Mesenchymal stem cell (in vitro differentiated cells and primary cell): ENCODE data around the gene UNKL.

Experiments
- DNase-seq: peaks from one replicate; pipeline ENCODE4 v3.0.0-alpha.2; 2013
- H2AFZ ChIP-seq: one replicate; pipeline ENCODE4 v1.6.1; 2013; ENCODE audit warnings: low read depth, mild to moderate bottlenecking, control low read depth, inconsistent platforms, low read length, moderate library complexity
- H2AK5ac ChIP-seq: 2 replicates; pipeline ENCODE4 v1.6.1; 2013; ENCODE audit warnings: low read length, moderate library complexity, mild to moderate bottlenecking, inconsistent platforms; ENCODE audit not compliant: severe bottlenecking
- H2BK120ac ChIP-seq: one replicate; pipeline ENCODE4 v1.6.1; 2013; ENCODE audit warnings: low read depth, mild to moderate bottlenecking, inconsistent platforms, low read length, moderate library complexity
- H2BK12ac ChIP-seq, 2 experiments: one replicate each; pipeline ENCODE4 v1.6.1; 2013; ENCODE audit warnings: inconsistent platforms in 2 of 2, low read length in 2 of 2, mild to moderate bottlenecking in 2 of 2, moderate library complexity in 2 of 2, control low read depth in 1 of 2
- H2BK15ac ChIP-seq: one replicate; pipeline ENCODE4 v1.6.1; 2013; ENCODE audit warnings: mild to moderate bottlenecking, low read depth, inconsistent platforms; ENCODE audit not compliant: poor library complexity, severe bottlenecking
- H2BK5ac ChIP-seq: 2 replicates; pipeline ENCODE4 v1.6.1; 2013; ENCODE audit warnings: low read depth, mild to moderate bottlenecking, low read length, control low read depth, inconsistent platforms; ENCODE audit not compliant: poor library complexity, severe bottlenecking
- H3K14ac ChIP-seq, 2 experiments: one replicate each; pipeline ENCODE4 v1.6.1; 2013; ENCODE audit warnings: inconsistent platforms in 2 of 2, low read length in 2 of 2, control low read depth in 1 of 2, mild to moderate bottlenecking in 1 of 2, moderate library complexity in 1 of 2
- H3K18ac ChIP-seq, 2 experiments: one replicate each; pipeline ENCODE4 v1.6.1; 2013; ENCODE audit warnings: inconsistent platforms in 2 of 2, low read length in 2 of 2, control low read depth in 1 of 2, low read depth in 1 of 2, mild to moderate bottlenecking in 1 of 2
- H3K23ac ChIP-seq, 2 experiments: one replicate each; pipeline ENCODE4 v1.6.1; 2013; ENCODE audit warnings: inconsistent platforms in 2 of 2, low read length in 2 of 2, mild to moderate bottlenecking in 2 of 2, moderate library complexity in 2 of 2, control low read depth in 1 of 2
- H3K27ac ChIP-seq: 2 replicates; pipeline ENCODE4 v1.5.1; 2013; ENCODE audit warnings: mild to moderate bottlenecking, moderate library complexity, low read length, control low read depth, inconsistent platforms; ENCODE audit not compliant: poor library complexity, severe bottlenecking
- H3K27me3 ChIP-seq, 2 experiments: 2 replicates each; pipeline versions ENCODE4 v1.6.1 to v1.7.0; 2013; ENCODE audit warnings: low read length in 2 of 2, mild to moderate bottlenecking in 2 of 2, moderate library complexity in 2 of 2, control low read depth in 1 of 2, inconsistent platforms in 1 of 2; ENCODE audit not compliant: control insufficient read depth in 1 of 2, insufficient read depth in 1 of 2
- H3K36me3 ChIP-seq, 2 experiments: 2 replicates each; pipeline versions ENCODE4 v1.6.1 to v1.7.0; 2013; ENCODE audit warnings: low read length in 2 of 2, control low read depth in 1 of 2, inconsistent platforms in 1 of 2, low read depth in 1 of 2, mild to moderate bottlenecking in 1 of 2; ENCODE audit not compliant: insufficient read depth in 2 of 2, control insufficient read depth in 1 of 2
- H3K4ac ChIP-seq, 2 experiments: one replicate each; pipeline ENCODE4 v1.6.1; 2013; ENCODE audit warnings: inconsistent platforms in 2 of 2, low read length in 2 of 2, mild to moderate bottlenecking in 2 of 2, moderate library complexity in 2 of 2, control low read depth in 1 of 2, low read depth in 1 of 2
- H3K4me1 ChIP-seq: 2 replicates; pipeline ENCODE4 v1.6.1; 2013; ENCODE audit warnings: low read depth, low read length, control low read depth; ENCODE audit not compliant: control insufficient read depth, insufficient read depth
- H3K4me2 ChIP-seq: 2 replicates; pipeline ENCODE4 v1.6.1; 2013; ENCODE audit warnings: low read length, mild to moderate bottlenecking, inconsistent platforms; ENCODE audit not compliant: poor library complexity, severe bottlenecking
- H3K4me3 ChIP-seq, 2 experiments: 2 replicates each; pipeline versions ENCODE4 v1.5.1 to v1.7.0; 2013; ENCODE audit warnings: low read length in 2 of 2, mild to moderate bottlenecking in 2 of 2, control low read depth in 1 of 2, low read depth in 1 of 2; ENCODE audit not compliant: insufficient read depth in 1 of 2
- H3K79me1 ChIP-seq: replicated peaks from 2 replicates; pipeline ENCODE4 v1.6.1; 2013; ENCODE audit warnings: mild to moderate bottlenecking, control low read depth, low read length, inconsistent platforms; ENCODE audit not compliant: poor library complexity, severe bottlenecking
- H3K9ac ChIP-seq: 2 replicates; pipeline ENCODE4 v1.7.0; 2013; ENCODE audit warnings: mild to moderate bottlenecking, low read length, moderate library complexity
- H3K9me3 ChIP-seq: 2 replicates; pipeline ENCODE4 v1.7.0; 2013; ENCODE audit warnings: mild to moderate bottlenecking, low read length; ENCODE audit not compliant: control insufficient read depth
- H4K8ac ChIP-seq: one replicate; pipeline ENCODE4 v1.6.1; 2013; ENCODE audit warnings: inconsistent platforms, mild to moderate bottlenecking, low read length, moderate library complexity
- H4K91ac ChIP-seq: one replicate; pipeline ENCODE4 v1.6.1; 2013; ENCODE audit warnings: mild to moderate bottlenecking, low read length, inconsistent platforms
- WGBS: methylation state at CpG from one replicate; pipeline ENCODE4 v1.1.7; 2013; ENCODE audit warnings: mixed read lengths; 5-methylcytosine and 5-hydroxymethylcytosine counted together

UNKL gene

GRCh38 chr16:1349351-1349750, 65.2 kb downstream of the UNKL start:
- Histone ChIP-seq H2BK12ac (no peak overlapping the region), H3K9me3 (no peaks in the 10 kb centered on the region), H3K4me1 (peaks cover 25% of the 10 kb centered on the region), H2BK120ac (no peak overlapping the region), H2AFZ (no peak overlapping the region), H3K9ac (no peak overlapping the region), H4K8ac (no peak overlapping the region), H3K27me3 (peaks cover 0 to 6% of the 10 kb centered on the region in 2 experiments), H2AK5ac (no peak overlapping the region), H2BK15ac (no peak overlapping the region), H3K14ac (no peak overlapping the region), H4K91ac (no peak overlapping the region), H3K79me1 (peaks cover 36% of the 10 kb centered on the region), H3K4me2 (no peak overlapping the region), H3K4ac (no peak overlapping the region), H2BK5ac (no peak overlapping the region), H3K4me3 (no peak overlapping the region), H3K23ac (no peak overlapping the region), H3K18ac (no peak overlapping the region), H3K36me3 (peaks cover 25 to 48% of the 10 kb centered on the region in 2 experiments), H3K27ac (no peak overlapping the region)
- DNase-seq = no peak
- 94% methylated on average over 16 of the region's 16 CpGs for WGBS

GRCh38 chr16:1348926-1349325, 65.6 kb downstream of the UNKL start:
- H4K8ac ChIP-seq = no peak overlapping the region

GRCh38 chr16:1348441-1348840, 66.1 kb downstream of the UNKL start:
- no peak overlapping the region for H4K91ac ChIP-seq
- WGBS = 99% methylated on average over 15 of the region's 15 CpGs

More at GRCh38 chr16:1348926-1349325, 65.6 kb downstream of the UNKL start:
- Histone ChIP-seq H3K18ac (no peak overlapping the region), H3K4ac (no peak overlapping the region), H4K91ac (no peak overlapping the region), H2BK120ac (no peak overlapping the region), H3K27ac (no peak overlapping the region), H3K4me1 (peaks cover 24% of the 10 kb centered on the region), H2BK5ac (no peak overlapping the region), H2AFZ (no peak overlapping the region), H3K14ac (no peak overlapping the region), H2BK15ac (no peak overlapping the region), H3K4me2 (no peak overlapping the region), H2BK12ac (no peak overlapping the region), H2AK5ac (no peak overlapping the region), H3K79me1 (peaks cover 34% of the 10 kb centered on the region), H3K23ac (no peak overlapping the region), H3K4me3 (no peak overlapping the region), H3K27me3 (peaks cover 0 to 10% of the 10 kb centered on the region in 2 experiments), H3K36me3 (peaks cover 25 to 45% of the 10 kb centered on the region in 2 experiments), H3K9me3 (no peaks in the 10 kb centered on the region), H3K9ac (no peak overlapping the region)
- 97% methylated on average over 14 of the region's 14 CpGs for WGBS
- DNase-seq = no peak

GRCh38 chr16:1347962-1348361, 66.5 kb downstream of the UNKL start:
- Histone ChIP-seq H3K4me1 (peaks cover 27% of the 10 kb centered on the region), H4K8ac (no peak overlapping the region), H3K9ac (no peak overlapping the region), H3K23ac (no peak overlapping the region), H3K79me1 (peaks cover 34% of the 10 kb centered on the region), H3K9me3 (no peaks in the 10 kb centered on the region), H3K4me3 (no peak overlapping the region), H3K4ac (no peak overlapping the region), H3K27me3 (peaks cover 0 to 20% of the 10 kb centered on the region in 2 experiments), H4K91ac (no peak overlapping the region), H3K4me2 (no peak overlapping the region), H2BK12ac (no peak overlapping the region), H2AK5ac (no peak overlapping the region), H2AFZ (no peak overlapping the region), H3K36me3 (peaks cover 25 to 43% of the 10 kb centered on the region in 2 experiments), H3K18ac (no peak overlapping the region), H2BK5ac (no peak overlapping the region), H2BK120ac (no peak overlapping the region), H3K27ac (no peak overlapping the region), H2BK15ac (no peak overlapping the region), H3K14ac (no peak overlapping the region)
- WGBS = 93% methylated on average over 28 of the region's 29 CpGs
- DNase-seq = no peak

More at GRCh38 chr16:1348441-1348840, 66.1 kb downstream of the UNKL start:
- H3K79me1 ChIP-seq = peaks cover 34% of the 10 kb centered on the region
- peaks cover 0 to 15% of the 10 kb centered on the region in 2 experiments for H3K27me3 ChIP-seq
- H3K4me1 ChIP-seq = peaks cover 25% of the 10 kb centered on the region
- H3K14ac ChIP-seq = no peak overlapping the region
- H3K4me2 ChIP-seq = no peak overlapping the region
- no peak overlapping the region for H3K23ac ChIP-seq
- H2BK12ac ChIP-seq = no peak overlapping the region
- H3K36me3 ChIP-seq = peaks cover 25 to 43% of the 10 kb centered on the region in 2 experiments
- no peak overlapping the region for H3K9ac ChIP-seq
- H3K4ac ChIP-seq = no peak overlapping the region
- no peak overlapping the region for H3K4me3 ChIP-seq
- no peak overlapping the region for H3K27ac ChIP-seq
- no peak overlapping the region for H2AFZ ChIP-seq
- no peak overlapping the region for H2BK5ac ChIP-seq
- no peak overlapping the region for H4K8ac ChIP-seq
- no peak overlapping the region for H2BK120ac ChIP-seq
- no peak overlapping the region for H2AK5ac ChIP-seq
- no peak for DNase-seq
- H3K18ac ChIP-seq = no peak overlapping the region
- H2BK15ac ChIP-seq = no peak overlapping the region
- H3K9me3 ChIP-seq = no peaks in the 10 kb centered on the region
